KMS-11 (cell line): ENCODE measurements around the gene C14orf93.

ENCODE experiments used
- H2AFZ ChIP-seq: fragments of 200-600 bp; sonication (generic); 2 replicates; pipeline ENCODE4 v1.6.1; 2016; ENCODE audit warnings: antibody characterized with exemption, mixed run types, low read depth
- H3K27ac ChIP-seq: fragments of 200-600 bp; sonication (generic); 2 replicates; pipeline ENCODE4 v1.6.1; 2016; ENCODE audit warnings: mild to moderate bottlenecking, mixed run types
- H3K27me3 ChIP-seq: fragments of 200-600 bp; sonication (generic); 2 replicates; pipeline ENCODE4 v1.6.1; 2017; ENCODE audit warnings: mild to moderate bottlenecking, low read depth, mixed run types, moderate library complexity; ENCODE audit not compliant: insufficient read depth
- H3K36me3 ChIP-seq: fragments of 200-600 bp; sonication (generic); 2 replicates; pipeline ENCODE4 v1.6.1; 2017; ENCODE audit warnings: mild to moderate bottlenecking, mixed run types; ENCODE audit not compliant: insufficient read depth
- H3K4me1 ChIP-seq: fragments of 200-600 bp; sonication (generic); 2 replicates; pipeline ENCODE4 v1.6.1; 2016; ENCODE audit warnings: mild to moderate bottlenecking, low read depth, mixed run types; ENCODE audit not compliant: poor library complexity, severe bottlenecking
- H3K4me2 ChIP-seq: fragments of 200-600 bp; sonication (generic); 2 replicates; pipeline ENCODE4 v1.7.0; 2016; ENCODE audit warnings: mild to moderate bottlenecking, mixed run types
- H3K4me3 ChIP-seq: fragments of 200-600 bp; sonication (generic); IDR thresholded peaks from 2 replicates; pipeline ENCODE4 v1.6.1; 2017; ENCODE audit warnings: low read depth, low read length, mixed read lengths; ENCODE audit not compliant: insufficient read depth
- H3K79me2 ChIP-seq: fragments of 200-600 bp; sonication (generic); 2 replicates; pipeline ENCODE4 v1.6.1; 2016; ENCODE audit warnings: low read depth, mixed run types; ENCODE audit not compliant: insufficient read depth
- H3K9ac ChIP-seq: fragments of 200-600 bp; sonication (generic); 2 replicates; pipeline ENCODE4 v1.6.1; 2016; ENCODE audit warnings: mild to moderate bottlenecking, mixed run types
- H4K20me1 ChIP-seq: fragments of 200-600 bp; sonication (generic); 2 replicates; pipeline ENCODE4 v1.6.1; 2016; ENCODE audit warnings: mild to moderate bottlenecking, mixed run types; ENCODE audit not compliant: insufficient read depth
- CTCF ChIP-seq: fragments of 200-600 bp; sonication (generic); conservative IDR thresholded peaks from 2 replicates; pipeline ENCODE4 v1.6.1; 2017; ENCODE audit warnings: low read depth, mild to moderate bottlenecking, antibody characterized with exemption, low read length, moderate library complexity, mixed read lengths

C14orf93 gene

GRCh38 chr14:23042162-23042965 lies 32.4 kb upstream of the C14orf93 start, which contains the start of gene PSMB11:
TSS of gene PSMB11 (plus strand) at chr14:23042212. CDS start at chr14:23042226, 14 bp downstream.
- H3K79me2 ChIP-seq, result no peaks in the 10 kb centered on the region
- H3K9ac ChIP-seq, result no peak within 1 kb of the TSS
- no peak within 1 kb of the TSS for H3K4me2 ChIP-seq
- no peaks in the 10 kb centered on the region for H3K36me3 ChIP-seq
- H3K27me3 ChIP-seq, result no peaks in the 10 kb centered on the region
- no peaks in the 10 kb centered on the region for H4K20me1 ChIP-seq
- no peak within 1 kb of the TSS for H2AFZ ChIP-seq
- no peak within 1 kb of the TSS for H3K4me3 ChIP-seq
- no peak for TF ChIP-seq CTCF
- no peaks in the 10 kb centered on the region for H3K4me1 ChIP-seq
- H3K27ac ChIP-seq, result no peak within 1 kb of the TSS

- no peak overlapping the region for H3K27ac ChIP-seq
- H2AFZ ChIP-seq, result no peak overlapping the region
- H3K4me1 ChIP-seq, result no peaks in the 10 kb centered on the region
- no peaks in the 10 kb centered on the region for H4K20me1 ChIP-seq
- H3K27me3 ChIP-seq, result no peaks in the 10 kb centered on the region
- no peaks in the 10 kb centered on the region for H3K36me3 ChIP-seq
- no peak overlapping the region for H3K4me2 ChIP-seq
- no peak for TF ChIP-seq CTCF
- H3K9ac ChIP-seq, result no peak overlapping the region
- H3K79me2 ChIP-seq, result no peaks in the 10 kb centered on the region
- no peak overlapping the region for H3K4me3 ChIP-seq
Observed at GRCh38 chr14:23041729-23042128, 31.8 kb upstream of the C14orf93 start.

GRCh38 chr14:23040100-23040499 lies 30.2 kb upstream of the C14orf93 start:
- TF ChIP-seq CTCF, result no peak
- no peak overlapping the region for H3K27ac ChIP-seq
- H4K20me1 ChIP-seq, result no peaks in the 10 kb centered on the region

GRCh38 chr14:23035303-23036144 lies 25.6 kb upstream of the C14orf93 start:
- Histone ChIP-seq H3K27ac (peak overlapping the region; percentile 96), H4K20me1 (no peaks in the 10 kb centered on the region), H3K27me3 (no peaks in the 10 kb centered on the region), H3K4me3 (no peak overlapping the region), H2AFZ (peak overlapping the region; percentile 58), H3K79me2 (peaks cover 17% of the 10 kb centered on the region), H3K4me1 (peaks cover 12% of the 10 kb centered on the region), H3K4me2 (peak overlapping the region; percentile 9; the same call in 1 of the 2 replicates), H3K9ac (peak overlapping the region; percentile 100), H3K36me3 (0 out of 2 replicates have a peak, but pooled peaks cover 6% of the 10 kb centered on the region)
- TF ChIP-seq CTCF, result no peak

More at GRCh38 chr14:23040100-23040499, 30.2 kb upstream of the C14orf93 start:
- Histone ChIP-seq H3K9ac (no peak overlapping the region), H3K4me2 (no peak overlapping the region), H3K36me3 (no peaks in the 10 kb centered on the region), H3K4me1 (peaks cover 7% of the 10 kb centered on the region), H3K27me3 (no peaks in the 10 kb centered on the region), H3K79me2 (no peaks in the 10 kb centered on the region), H2AFZ (no peak overlapping the region), H3K4me3 (no peak overlapping the region)
